HepG2 (cell line): ENCODE results near the gene SHISAL1.

Experiments used
- CTCF ChIP-seq: sonication (generic); formaldehyde crosslinking; IDR thresholded peaks from 2 replicates; pipeline ENCODE4 v1.5.0; 2020; ENCODE audit warnings: mild to moderate bottlenecking, missing genetic modification reagents, moderate library complexity
- EHMT2 ChIP-seq: fragments of 200-600 bp; sonication (generic); IDR thresholded peaks from 2 replicates; pipeline ENCODE4 v1.7.0; 2017; ENCODE audit warnings: antibody characterized with exemption, low read depth, low read length, borderline replicate concordance
- ETV5 ChIP-seq: IDR thresholded peaks from 2 replicates; pipeline ENCODE4 v1.6.1; 2018; ENCODE audit warnings: missing biosample characterization, missing genetic modification reagents, inconsistent platforms, borderline replicate concordance
- MLXIP ChIP-seq: sonication (generic); formaldehyde crosslinking; IDR thresholded peaks from 2 replicates; pipeline ENCODE4 v1.9.0; 2021; ENCODE audit warnings: missing genetic modification reagents, borderline replicate concordance
- RAD51 ChIP-seq: fragments of 450-650 bp; IDR thresholded peaks from 2 replicates; pipeline ENCODE4 v1.6.1; 2016; ENCODE audit warnings: borderline replicate concordance
- SP2 ChIP-seq: sonication (generic); formaldehyde crosslinking; IDR thresholded peaks from 2 replicates; pipeline ENCODE4 v1.5.1; 2020; ENCODE audit warnings: mild to moderate bottlenecking, missing genetic modification reagents
- ZBTB20 ChIP-seq: sonication (generic); formaldehyde crosslinking; IDR thresholded peaks from 2 replicates; pipeline ENCODE4 v1.8.1; 2023; ENCODE audit warnings: missing genetic modification reagents, low read depth, mild to moderate bottlenecking, borderline replicate concordance

- TF ChIP-seq ETV5 (CRISPR knock-in tag) (no peak), CTCF (CRISPR knock-in tag) (no peak), SP2 (no peak), EHMT2 (no peak), RAD51 (no peak), MLXIP (CRISPR knock-in tag) (no peak), ZBTB20 (no peak)
Measured at GRCh38 chr22:44206330-44206645, 106.5 kb downstream of the SHISAL1 start.
